PC-9 (cell line): ENCODE results near the gene DIP2C.

Source experiments
- CTCF ChIP-seq: fragments of 200-600 bp; sonication (generic); conservative IDR thresholded peaks from 2 replicates; pipeline ENCODE4 v1.6.1; 2017; ENCODE audit warnings: mixed run types, antibody characterized with exemption, mild to moderate bottlenecking, moderate library complexity
- EZH2 ChIP-seq: fragments of 200-600 bp; sonication (generic); IDR thresholded peaks from 2 replicates; pipeline ENCODE4 v1.8.0; 2017; ENCODE audit warnings: antibody characterized with exemption, low read depth

DNA sequence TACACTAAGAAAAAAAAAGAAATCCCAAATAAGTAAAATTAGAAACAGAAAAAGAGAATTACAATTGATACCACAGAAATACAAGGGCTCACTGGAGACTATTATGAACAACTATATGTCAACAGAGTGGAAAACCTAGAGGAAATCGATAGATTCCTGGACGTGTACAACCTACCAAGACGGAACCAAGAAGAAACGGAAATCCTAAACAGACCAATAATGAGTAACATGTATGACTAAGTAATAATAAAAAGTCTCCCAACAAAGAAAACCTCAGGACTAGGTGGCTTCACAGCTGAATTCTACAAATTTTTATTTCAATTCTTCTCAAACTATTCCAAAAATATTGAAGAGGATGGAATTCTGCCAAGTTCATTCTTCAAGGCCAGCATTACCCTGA, 13.9 kb downstream of the DIP2C start:
- TF ChIP-seq CTCF (no peak), EZH2 (no peak)
